GM18498 (cell line): ENCODE data around the gene CARMIL1.

Experiments
- ATAC-seq: cut with Tn5 transposase; IDR thresholded peaks from one replicate; pipeline ENCODE4 v1.9.1; 2021; ENCODE audit warnings: mild to moderate bottlenecking, moderate library complexity; ENCODE audit not compliant: unreplicated experiment

CARMIL1 gene

GRCh38 chr6:25306379-25306778 is 27.2 kb downstream of the CARMIL1 start:
- ATAC-seq: no peak

- no peak for ATAC-seq
Observed at GRCh38 chr6:25307805-25308494, 28.8 kb downstream of the CARMIL1 start.

- no peak for ATAC-seq
Observed at GRCh38 chr6:25309886-25310285, 30.7 kb downstream of the CARMIL1 start.

GRCh38 chr6:25311331-25311840 is 32.2 kb downstream of the CARMIL1 start:
- ATAC-seq: no peak

GRCh38 chr6:25312034-25312620 is 33.0 kb downstream of the CARMIL1 start:
- ATAC-seq: no peak

- ATAC-seq: no peak
Observed at GRCh38 chr6:25312703-25313102, 33.5 kb downstream of the CARMIL1 start.

- ATAC-seq: no peak
Observed at GRCh38 chr6:25314509-25315175, 35.5 kb downstream of the CARMIL1 start.

- no peak for ATAC-seq
Observed at GRCh38 chr6:25315194-25316177, 36.3 kb downstream of the CARMIL1 start.

- no peak for ATAC-seq
Observed at GRCh38 chr6:25316626-25317025, 37.5 kb downstream of the CARMIL1 start.

GRCh38 chr6:25318589-25318988 is 39.4 kb downstream of the CARMIL1 start:
- ATAC-seq: no peak

- no peak for ATAC-seq
Observed at GRCh38 chr6:25320459-25320858, 41.3 kb downstream of the CARMIL1 start.

GRCh38 chr6:25322692-25323091 is 43.5 kb downstream of the CARMIL1 start:
- ATAC-seq: no peak

GRCh38 chr6:25324066-25324762 is 45.0 kb downstream of the CARMIL1 start:
- no peak for ATAC-seq

GRCh38 chr6:25326126-25326525 is 47.0 kb downstream of the CARMIL1 start:
- no peak for ATAC-seq

GRCh38 chr6:25326960-25327359 is 47.8 kb downstream of the CARMIL1 start:
- ATAC-seq: no peak

- ATAC-seq: no peak
Observed at GRCh38 chr6:25327432-25327831, 48.3 kb downstream of the CARMIL1 start.

- no peak for ATAC-seq
Observed at GRCh38 chr6:25329161-25329817, 50.1 kb downstream of the CARMIL1 start.

GRCh38 chr6:25329982-25330381 is 50.8 kb downstream of the CARMIL1 start:
- ATAC-seq: no peak

GRCh38 chr6:25330796-25331685 is 51.9 kb downstream of the CARMIL1 start:
- no peak for ATAC-seq
